ENCODE results near the gene RHAG. TPM values are rescaled to one million over a fixed set of nuclear protein-coding genes. Genes with fewer than 3 reads are reported as not detected.

Gene RHAG
- total RNA-seq, 1 donor from 2014 or later, result 0.44 TPM

GRCh38 chr6:49570474-49571079, 66.1 kb downstream of the RHAG start:
- H3K9me3 ChIP-seq (replicated peaks), result no peaks in the 10 kb centered on the region

GRCh38 chr6:49565855-49566254, 70.8 kb downstream of the RHAG start:
- H3K36me3 ChIP-seq, result no peaks in the 10 kb centered on the region
- no peak for TF ChIP-seq CTCF (IDR thresholded peaks at IDR 0.05; ENCODE audit: borderline replicate concordance)
- no peak for DNase-seq
- peaks cover 11% of the 10 kb centered on the region for H3K27me3 ChIP-seq (ENCODE audit: low read depth)
- intact Hi-C loops (cut with micrococcal nuclease), result no loop called here
- H3K27ac ChIP-seq (replicated peaks), result peak overlapping the region; percentile 54
- H3K9me3 ChIP-seq (replicated peaks), result peaks cover 13% of the 10 kb centered on the region
- no peaks in the 10 kb centered on the region for H3K4me1 ChIP-seq
- H3K4me3 ChIP-seq, result no peak overlapping the region

More at GRCh38 chr6:49570474-49571079, 66.1 kb downstream of the RHAG start:
- H3K4me3 ChIP-seq, result no peak overlapping the region
- no peak overlapping the region for H3K27ac ChIP-seq (replicated peaks)
- H3K4me1 ChIP-seq, result no peaks in the 10 kb centered on the region
- DNase-seq, result no peak
- H3K36me3 ChIP-seq, result no peaks in the 10 kb centered on the region
- H3K27me3 ChIP-seq (ENCODE audit: low read depth), result peaks cover 3% of the 10 kb centered on the region
- no peak for TF ChIP-seq CTCF (IDR thresholded peaks at IDR 0.05; ENCODE audit: borderline replicate concordance)
- intact Hi-C loops (cut with micrococcal nuclease), result no loop called here

GRCh38 chr6:49565261-49565660, 71.4 kb downstream of the RHAG start:
- intact Hi-C loops (cut with micrococcal nuclease), result no loop called here
- H3K36me3 ChIP-seq, result no peaks in the 10 kb centered on the region
- no peak overlapping the region for H3K27ac ChIP-seq (replicated peaks)
- no peaks in the 10 kb centered on the region for H3K4me1 ChIP-seq
- no peak for DNase-seq
- peaks cover 13% of the 10 kb centered on the region for H3K9me3 ChIP-seq (replicated peaks)
- no peak for TF ChIP-seq CTCF (IDR thresholded peaks at IDR 0.05; ENCODE audit: borderline replicate concordance)
- no peak overlapping the region for H3K4me3 ChIP-seq
- peaks cover 11% of the 10 kb centered on the region for H3K27me3 ChIP-seq (ENCODE audit: low read depth)

- Histone ChIP-seq H3K4me1 (no peaks in the 10 kb centered on the region), H3K36me3 (no peaks in the 10 kb centered on the region), H3K4me3 (no peak overlapping the region), H3K27ac (replicated peaks) (no peak overlapping the region), H3K9me3 (replicated peaks) (peaks cover 13% of the 10 kb centered on the region), H3K27me3 (ENCODE audit: low read depth) (peaks cover 11% of the 10 kb centered on the region)
- TF ChIP-seq CTCF (IDR thresholded peaks at IDR 0.05; ENCODE audit: borderline replicate concordance), result no peak
- no peak for DNase-seq
- intact Hi-C loops (cut with micrococcal nuclease), result no loop called here
Measured at GRCh38 chr6:49564552-49564951, 72.1 kb downstream of the RHAG start.

- no peak overlapping the region for H3K4me3 ChIP-seq
- DNase-seq, result no peak
- H3K36me3 ChIP-seq, result no peaks in the 10 kb centered on the region
- intact Hi-C loops (cut with micrococcal nuclease), result no loop called here
- H3K27ac ChIP-seq (replicated peaks), result no peak overlapping the region
- TF ChIP-seq CTCF (IDR thresholded peaks at IDR 0.05; ENCODE audit: borderline replicate concordance), result no peak
- H3K9me3 ChIP-seq (replicated peaks), result peaks cover 13% of the 10 kb centered on the region
- H3K4me1 ChIP-seq, result no peaks in the 10 kb centered on the region
- H3K27me3 ChIP-seq (ENCODE audit: low read depth), result peaks cover 11% of the 10 kb centered on the region
Measured at GRCh38 chr6:49563006-49563886, 73.4 kb downstream of the RHAG start.
